GM18498 (cell line): Measurements from ENCODE around the gene BACH2.
A peak's percentile ranks its signal among the peaks of the same experiment; 100 is the strongest.
"Not testable (repeated sequence)": the region's sequence is repeated elsewhere in the genome, so short reads cannot be mapped to it uniquely, and the experiment has no call there.

Experiments
- ATAC-seq: cut with Tn5 transposase; IDR thresholded peaks from one replicate; pipeline ENCODE4 v1.9.1; 2021; ENCODE audit warnings: mild to moderate bottlenecking, moderate library complexity; ENCODE audit not compliant: unreplicated experiment

Gene BACH2

DNA sequence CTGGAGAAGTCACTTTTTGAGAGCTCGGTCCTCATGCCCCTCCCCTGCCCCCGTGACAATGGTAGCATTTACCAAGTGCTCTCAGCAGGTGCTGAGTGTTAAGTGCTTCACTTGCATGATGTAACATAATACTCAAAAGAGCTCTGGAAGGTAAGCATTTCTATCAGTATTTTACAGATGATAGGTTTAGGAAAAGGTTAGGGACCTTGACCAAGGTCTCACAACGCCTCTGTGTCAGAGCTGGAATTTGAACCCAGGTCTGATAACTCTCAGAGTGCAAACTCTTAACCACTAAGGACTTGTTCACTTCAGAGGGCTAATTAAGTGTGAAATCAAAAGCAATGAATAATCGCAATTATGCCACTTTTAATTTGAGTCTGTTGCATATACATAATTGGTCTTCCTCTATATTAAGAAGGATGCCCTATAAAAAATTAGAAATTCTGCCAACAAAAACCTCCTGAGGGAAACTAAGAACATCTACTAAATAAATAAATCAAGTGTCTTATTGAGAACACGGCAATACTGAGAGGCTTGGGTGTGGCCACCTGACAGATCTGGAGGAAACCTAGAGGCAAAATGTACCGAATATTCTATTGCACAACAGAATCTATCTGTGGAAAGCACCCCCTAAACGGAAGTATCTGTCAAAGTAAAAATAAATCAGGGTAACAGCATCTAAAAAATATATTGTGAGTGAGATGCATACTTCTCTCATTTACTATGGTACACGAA is 109.8 kb downstream of the BACH2 start:
- no peak for ATAC-seq

DNA sequence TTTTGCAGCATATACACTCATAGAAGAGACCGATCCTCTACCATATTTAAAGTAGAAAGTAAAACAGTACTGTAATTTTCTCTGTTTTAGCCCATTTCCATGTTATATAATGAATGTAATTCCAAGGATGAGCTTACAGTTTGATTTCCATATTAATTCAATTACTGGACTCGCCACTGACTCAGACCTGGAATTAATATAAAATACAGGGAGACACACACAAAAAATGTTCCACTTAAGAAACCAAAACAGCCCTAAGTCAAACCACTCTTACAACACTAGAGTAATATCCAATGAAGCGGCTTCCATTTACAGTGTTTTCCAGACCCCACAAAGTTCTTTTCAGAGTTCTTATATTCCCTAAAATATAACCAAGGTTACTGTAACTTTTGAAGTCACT is 110.6 kb downstream of the BACH2 start:
- no peak for ATAC-seq

- no peak for ATAC-seq
Observed at GRCh38 chr6:90184334-90185298, 112.0 kb downstream of the BACH2 start.

DNA sequence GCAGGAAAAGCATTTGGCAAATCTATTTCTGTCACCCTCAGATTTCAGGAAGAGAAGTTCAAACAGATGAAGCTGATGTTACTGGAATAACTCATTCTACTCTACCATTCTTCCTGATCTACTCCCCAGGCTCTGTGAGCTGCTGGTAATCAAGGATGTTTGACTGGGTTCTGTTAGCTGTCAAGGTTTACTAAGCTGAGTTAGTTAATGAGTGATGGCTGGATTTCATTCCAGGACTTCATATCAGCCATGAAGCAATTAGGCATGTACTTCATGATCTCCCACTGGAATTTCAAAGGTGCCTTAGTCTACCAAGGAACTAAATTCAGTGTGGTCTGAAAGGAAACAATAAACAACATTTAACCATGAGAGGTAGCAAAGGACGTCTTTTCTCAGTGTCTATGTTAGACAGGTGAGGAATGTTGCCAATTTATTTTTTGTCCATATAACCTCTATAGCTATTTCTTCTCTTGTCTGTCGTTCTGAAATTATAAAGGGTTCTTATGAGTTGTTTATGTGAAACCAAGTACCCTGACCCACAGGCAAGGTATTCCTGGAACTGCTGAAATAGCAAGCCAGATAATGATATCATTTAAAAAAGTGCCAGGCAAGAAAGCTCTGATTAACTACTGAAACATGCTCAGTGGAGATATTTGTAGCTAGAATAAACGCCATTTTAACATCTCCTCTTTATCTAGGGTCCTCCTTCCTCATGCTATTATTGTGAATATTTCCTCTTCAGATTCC is 112.9 kb downstream of the BACH2 start:
- no peak for ATAC-seq

DNA sequence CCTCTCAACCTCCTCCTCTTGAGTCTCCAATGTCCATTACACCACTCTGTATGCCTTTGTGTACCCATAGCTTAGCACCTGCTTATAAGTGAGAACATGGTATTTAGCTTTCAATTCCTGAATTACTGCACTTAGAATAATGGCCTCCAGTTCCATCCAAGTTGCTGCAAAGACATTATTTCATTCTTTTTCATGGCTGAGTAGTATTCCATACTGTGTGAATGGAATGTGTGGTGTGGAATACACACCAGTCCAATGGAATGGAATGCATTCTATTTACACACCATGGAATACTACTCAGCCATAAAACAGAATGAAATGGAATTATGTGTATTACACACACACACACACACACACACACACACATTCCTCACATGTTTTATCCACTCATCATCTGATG is 116.1 kb downstream of the BACH2 start:
- no peak for ATAC-seq

DNA sequence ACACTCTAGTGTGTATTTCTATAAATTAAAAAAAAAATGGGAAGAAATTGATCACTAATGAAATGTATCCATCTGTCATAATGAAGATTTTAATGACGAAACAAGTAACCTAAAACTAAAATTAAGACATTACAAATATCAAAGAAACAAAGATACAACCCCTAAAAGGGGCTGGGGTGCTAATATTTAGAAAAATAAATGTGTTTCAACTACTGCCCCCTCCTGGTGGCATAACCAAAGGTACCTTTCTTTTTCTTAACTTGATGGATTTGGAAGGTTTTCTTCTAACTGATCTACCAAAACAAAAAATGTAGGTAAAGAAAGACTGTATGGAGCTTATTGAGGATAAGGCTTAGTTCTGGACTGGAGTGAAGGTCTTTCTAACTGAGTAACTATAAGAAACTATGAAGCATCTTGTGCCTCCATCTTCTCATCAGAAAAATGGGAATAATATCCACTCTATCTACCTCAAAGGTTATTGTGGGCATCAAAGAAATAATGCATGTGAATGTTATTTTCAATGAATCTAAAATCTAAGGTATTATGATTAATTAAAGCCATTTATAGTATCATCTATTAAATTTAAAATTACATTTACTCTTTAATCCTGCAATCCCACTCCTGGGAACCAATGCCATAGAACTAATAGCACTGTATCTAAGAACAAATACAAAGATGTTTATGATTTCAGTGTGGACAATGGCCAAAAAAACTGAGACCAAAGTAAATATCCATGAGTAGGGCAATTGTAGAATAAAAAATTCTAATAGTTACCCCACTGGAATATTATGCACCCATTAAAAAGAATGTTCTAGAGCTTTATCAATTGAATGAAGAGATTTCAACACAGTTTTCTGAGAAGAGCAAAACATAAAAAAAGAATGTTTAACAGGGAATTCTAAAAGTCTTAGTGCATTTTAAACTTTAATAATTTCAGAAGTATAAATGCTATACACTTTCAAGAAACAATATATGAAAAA is 117.2 kb downstream of the BACH2 start:
- ATAC-seq, result no peak

DNA sequence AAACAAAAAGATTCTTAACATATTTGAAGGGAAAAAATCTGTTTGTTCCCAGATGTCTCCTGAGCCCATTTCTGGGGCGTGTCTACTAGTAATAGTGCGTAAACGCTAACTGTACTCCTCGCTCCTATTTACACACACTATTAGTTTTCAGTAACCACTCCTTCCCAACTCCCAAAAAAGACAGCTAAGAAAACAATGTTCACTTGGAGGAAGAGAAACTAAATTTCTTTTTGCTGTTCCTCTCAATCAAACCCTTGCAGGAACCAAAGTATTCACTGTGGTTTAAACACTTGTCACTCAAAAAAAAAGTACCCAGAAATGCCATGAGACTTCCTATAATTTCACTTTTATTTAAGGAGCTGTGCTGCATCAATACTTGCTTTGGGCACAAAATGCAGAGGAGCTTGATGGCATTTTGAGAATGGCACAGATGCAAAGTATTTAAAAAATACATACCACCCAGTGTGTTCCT is 118.2 kb downstream of the BACH2 start:
- ATAC-seq, result no peak

- no peak for ATAC-seq
Observed at GRCh38 chr6:90177544-90178383, 118.9 kb downstream of the BACH2 start.

- peak; percentile 74 for ATAC-seq
Observed at GRCh38 chr6:90175627-90176538, 120.8 kb downstream of the BACH2 start.

GRCh38 chr6:90173262-90173925 is 123.2 kb downstream of the BACH2 start:
- no peak for ATAC-seq

DNA sequence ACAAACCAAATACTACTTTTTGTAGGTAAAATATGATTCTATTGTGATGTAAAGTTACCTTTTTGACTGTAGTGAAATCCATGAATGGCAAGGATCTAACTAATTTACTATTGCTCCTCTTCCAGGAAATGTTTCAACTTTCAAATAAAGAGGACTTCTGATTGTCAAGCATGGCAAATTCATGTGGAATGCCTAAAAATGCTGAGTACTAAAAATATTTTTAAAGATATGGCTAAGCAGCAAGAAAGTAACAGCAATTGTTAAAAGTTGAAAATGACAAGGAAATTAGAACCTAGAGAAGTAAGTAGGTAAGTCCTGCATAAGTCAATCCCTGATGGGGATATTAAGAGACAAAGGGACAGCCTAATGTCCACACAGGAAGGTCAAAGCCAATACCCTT is 126.0 kb downstream of the BACH2 start:
- ATAC-seq, result no peak

DNA sequence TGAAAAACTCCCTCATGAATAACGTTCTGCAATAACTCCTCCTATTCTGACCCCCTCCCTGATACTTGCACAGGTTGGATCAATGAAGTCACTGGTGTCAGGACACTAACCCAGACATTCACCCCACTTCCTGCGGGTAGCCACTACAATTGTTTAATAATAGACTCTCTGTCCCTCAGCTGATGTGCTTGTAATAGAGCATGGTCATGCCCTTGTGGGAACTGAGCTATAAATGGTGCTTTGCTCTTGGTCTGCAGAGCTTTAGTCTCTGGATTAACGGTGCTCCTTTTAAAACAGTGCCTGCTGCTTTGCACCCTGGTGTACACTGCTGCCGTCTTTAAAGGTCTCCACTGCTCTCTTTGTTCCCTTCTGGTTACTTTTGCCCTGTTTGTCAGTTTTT is 127.3 kb downstream of the BACH2 start:
- no peak for ATAC-seq

DNA sequence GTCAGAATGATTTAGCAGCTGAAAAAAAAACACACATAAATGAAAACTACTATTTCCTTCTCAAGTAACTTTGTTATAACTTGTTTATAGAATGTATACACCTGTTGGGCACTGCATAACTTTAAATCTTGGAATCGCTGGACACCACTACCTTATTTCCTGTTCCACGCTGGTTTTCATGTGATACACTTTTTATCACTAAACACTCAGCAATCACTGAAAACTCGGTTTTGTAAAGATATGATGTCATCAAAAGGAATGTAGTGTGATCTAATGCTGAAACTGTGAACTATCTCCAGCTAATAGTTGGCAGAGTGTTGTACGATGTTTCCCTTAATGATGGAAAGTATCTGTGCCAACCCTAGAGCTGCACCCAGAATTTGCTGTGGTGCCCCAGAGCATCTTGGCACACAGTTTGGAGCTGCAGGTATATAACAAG is 127.9 kb downstream of the BACH2 start:
- no peak for ATAC-seq

DNA sequence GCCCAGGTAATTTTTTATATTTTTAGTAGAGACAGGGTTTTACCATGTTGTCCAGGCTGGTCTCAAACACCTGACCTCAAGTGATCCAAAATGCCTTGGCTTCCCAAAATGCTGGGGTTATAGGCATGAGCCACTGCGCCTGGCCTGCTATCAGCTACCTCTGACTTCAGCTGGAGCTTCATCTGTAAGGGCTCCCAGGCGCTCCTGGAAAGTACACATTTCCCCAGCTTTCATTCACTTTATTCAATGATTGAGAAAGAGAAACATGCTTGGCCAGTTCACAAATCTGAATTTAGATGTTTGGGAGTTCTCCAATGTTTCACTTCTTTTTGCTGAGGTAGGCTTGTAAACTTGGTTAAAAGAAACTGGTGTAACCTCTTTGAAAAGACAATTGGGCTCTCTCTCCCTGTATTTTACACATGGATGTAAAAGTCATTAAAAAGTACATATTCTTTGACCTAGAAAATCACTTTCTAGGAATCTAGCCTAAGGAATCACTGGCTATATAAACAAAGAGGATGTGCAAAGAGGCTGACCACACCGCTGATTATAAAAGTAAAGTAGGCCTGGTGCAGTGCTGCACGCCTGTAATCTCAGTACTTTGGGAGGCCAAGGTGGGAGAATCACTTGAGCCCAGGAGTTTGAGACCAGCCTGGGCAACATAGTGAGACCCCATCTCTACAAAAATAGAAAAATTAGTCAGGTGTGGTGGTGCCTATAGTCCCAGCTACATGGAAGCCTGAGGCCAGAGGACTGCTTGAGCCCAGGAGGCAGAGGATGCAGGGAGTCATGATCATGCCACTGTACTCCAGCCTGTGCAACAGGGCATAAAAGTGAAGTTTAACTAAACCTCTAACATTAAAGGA is 128.9 kb downstream of the BACH2 start:
- ATAC-seq, result no peak

DNA sequence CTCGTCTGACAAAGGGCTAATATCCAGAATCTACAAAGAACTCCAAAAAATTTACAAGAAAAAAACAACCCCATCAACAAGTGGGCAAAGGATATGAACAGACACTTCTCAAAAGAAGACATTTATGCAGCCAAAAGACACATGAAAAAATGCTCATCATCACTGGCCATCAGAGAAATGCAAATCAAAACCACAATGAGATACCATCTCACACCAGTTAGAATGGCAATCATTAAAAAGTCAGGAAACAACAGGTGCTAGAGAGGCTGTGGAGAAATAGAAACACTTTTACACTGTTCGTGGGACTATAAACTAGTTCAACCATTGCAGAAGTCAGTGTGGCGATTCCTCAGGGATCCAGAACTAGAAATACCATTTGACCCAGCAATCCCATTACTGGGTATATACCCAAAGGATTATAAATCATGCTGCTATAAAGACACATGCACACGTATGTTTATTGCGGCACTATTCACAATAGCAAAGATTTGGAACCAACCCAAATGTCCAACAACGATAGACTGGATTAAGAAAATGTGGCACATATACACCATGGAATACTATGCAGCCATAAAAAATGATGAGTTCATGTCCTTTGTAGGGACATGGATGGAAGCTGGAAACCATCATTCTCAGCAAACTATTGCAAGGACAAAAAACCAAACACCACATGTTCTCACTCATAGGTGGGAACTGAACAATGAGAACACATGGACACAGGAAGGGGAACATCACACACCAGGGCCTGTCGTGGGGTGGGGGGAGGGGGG is 130.3 kb downstream of the BACH2 start:
- not testable (repeated sequence) for ATAC-seq
